GM23338 (cell line): ENCODE data around the gene NUDT6. TPM values are rescaled to one million over a fixed set of nuclear protein-coding genes. Genes with fewer than 3 reads are reported as not detected.

Experiments used
- ATAC-seq: fragments of 200-7000 bp; cut with Tn5 transposase; 3 replicates; pipeline ENCODE4 v1.9.1; 2020
- DNase-seq: peaks from one replicate; pipeline ENCODE4 v3.0.0-alpha.2; 2015; ENCODE audit warnings: low spot score
- H2AFZ ChIP-seq: fragments of 200-600 bp; sonication (generic); 2 replicates; pipeline ENCODE4 v1.8.0; 2016; ENCODE audit warnings: antibody characterized with exemption, mild to moderate bottlenecking, moderate library complexity
- H3F3A ChIP-seq: fragments of 200-600 bp; sonication (generic); replicated peaks from 2 replicates; pipeline ENCODE4 v1.8.0; 2017; ENCODE audit warnings: antibody characterized with exemption, mixed run types, low read depth
- H3K27ac ChIP-seq: fragments of 200-600 bp; sonication (generic); 2 replicates; pipeline ENCODE4 v1.6.1; 2016; ENCODE audit warnings: low read depth
- H3K27me3 ChIP-seq: fragments of 200-600 bp; sonication (generic); 2 replicates; pipeline ENCODE4 v1.8.0; 2016; ENCODE audit warnings: mild to moderate bottlenecking, mixed run types, moderate library complexity; ENCODE audit not compliant: insufficient read depth
- H3K36me3 ChIP-seq: fragments of 200-600 bp; sonication (generic); 2 replicates; pipeline ENCODE4 v1.8.0; 2016; ENCODE audit warnings: mild to moderate bottlenecking; ENCODE audit not compliant: insufficient read depth
- H3K4me1 ChIP-seq: fragments of 200-600 bp; sonication (generic); 2 replicates; pipeline ENCODE4 v1.8.0; 2016; ENCODE audit warnings: mild to moderate bottlenecking, moderate library complexity; ENCODE audit not compliant: insufficient read depth
- H3K4me2 ChIP-seq: fragments of 200-600 bp; sonication (generic); 2 replicates; pipeline ENCODE4 v1.7.1; 2017; ENCODE audit warnings: mixed run types
- H3K4me3 ChIP-seq: fragments of 200-600 bp; sonication (generic); 2 replicates; pipeline ENCODE4 v1.6.1; 2016; ENCODE audit warnings: mixed run types
- H3K79me2 ChIP-seq: fragments of 200-600 bp; sonication (generic); replicated peaks from 2 replicates; pipeline ENCODE4 v1.8.0; 2017; ENCODE audit warnings: mild to moderate bottlenecking; ENCODE audit not compliant: insufficient read depth
- H3K9me2 ChIP-seq: fragments of 200-600 bp; sonication (generic); 2 replicates; pipeline ENCODE4 v1.8.0; 2017; ENCODE audit not compliant: insufficient read depth
- H4K20me1 ChIP-seq: fragments of 200-600 bp; sonication (generic); replicated peaks from 2 replicates; pipeline ENCODE4 v1.8.0; 2017; ENCODE audit warnings: mild to moderate bottlenecking; ENCODE audit not compliant: insufficient read depth
- H3K27ac Mint-ChIP-seq: 2 replicates; pipeline ENCODE4 v1.8.0; 2020; ENCODE audit warnings: inconsistent platforms, mild to moderate bottlenecking, moderate library complexity, mixed read lengths
- H3K27me3 Mint-ChIP-seq: 3 replicates; pipeline ENCODE4 v1.8.0; 2022; ENCODE audit warnings: low read depth, mild to moderate bottlenecking, moderate library complexity, mixed read lengths, inconsistent platforms; ENCODE audit not compliant: insufficient read depth, poor library complexity
- H3K36me3 Mint-ChIP-seq: 3 replicates; pipeline ENCODE4 v1.8.0; 2021; ENCODE audit warnings: low read depth, mild to moderate bottlenecking, inconsistent platforms, moderate library complexity, mixed read lengths
- H3K4me1 Mint-ChIP-seq: 3 replicates; pipeline ENCODE4 v1.8.0; 2020; ENCODE audit warnings: mild to moderate bottlenecking, inconsistent platforms, mixed read lengths
- H3K4me3 Mint-ChIP-seq: 3 replicates; pipeline ENCODE4 v1.8.0; 2021; ENCODE audit warnings: moderate library complexity, mild to moderate bottlenecking, inconsistent platforms, mixed read lengths
- H3K9me3 Mint-ChIP-seq: 3 replicates; pipeline ENCODE4 v1.8.0; 2020; ENCODE audit warnings: moderate library complexity, mild to moderate bottlenecking, inconsistent platforms, mixed read lengths
- EZH2phosphoT487 ChIP-seq: fragments of 200-600 bp; sonication (generic); IDR thresholded peaks from one replicate; pipeline ENCODE4 v1.8.1; 2018; ENCODE audit warnings: antibody characterized with exemption; ENCODE audit not compliant: unreplicated experiment
- NANOG ChIP-seq: IDR thresholded peaks from 2 replicates; pipeline ENCODE4 v1.6.1; 2016; ENCODE audit warnings: antibody characterized with exemption, borderline replicate concordance
- POLR2AphosphoS5 ChIP-seq: IDR thresholded peaks from 2 replicates; pipeline ENCODE4 v1.6.1; 2016; ENCODE audit warnings: antibody characterized with exemption, low read depth
- polyA plus RNA-seq: library from polyadenylated mRNA; unstranded; fragments of >200 nt; fragmentation: Nextera tagmentation; extraction: Ambion mirVana; gene quantifications from 2 replicates; pipeline ENCODE4 v1.2.1, GENCODE V29; 2016
- total RNA-seq: library from RNA; depleted of rRNA; stranded (reverse); fragments of >200 nt; shearing (Covaris generic); gene quantifications from 2 replicates; pipeline ENCODE4 v1.2.3, GENCODE V29; 2014
- TF ChIP-seq, protein P1 (sequence below): fragments of 250-450 bp; sonication (Bioruptor Pico); IDR thresholded peaks from 2 replicates; pipeline ENCODE4 v1.5.0; 2020; ENCODE audit warnings: mild to moderate bottlenecking, moderate library complexity
- TF ChIP-seq, protein P2 (sequence below): IDR thresholded peaks from 2 replicates; pipeline ENCODE4 v1.6.1; 2016; ENCODE audit warnings: antibody characterized with exemption
- TF ChIP-seq, protein P3 (sequence below), 2 experiments: fragments of 200-600 bp in 1 of 2; sonication (generic) in 1 of 2; conservative IDR thresholded peaks; 2 replicates each; pipeline versions ENCODE4 v1.5.1 to v1.6.1; 2016 to 2017; ENCODE audit warnings: antibody characterized with exemption in 2 of 2, low read depth in 2 of 2, mild to moderate bottlenecking in 2 of 2, moderate library complexity in 1 of 2

NUDT6 gene
- total and polyA plus RNA-seq, 2 experiments from 2014 or later = 4.9 to 9.1 TPM

DNA sequence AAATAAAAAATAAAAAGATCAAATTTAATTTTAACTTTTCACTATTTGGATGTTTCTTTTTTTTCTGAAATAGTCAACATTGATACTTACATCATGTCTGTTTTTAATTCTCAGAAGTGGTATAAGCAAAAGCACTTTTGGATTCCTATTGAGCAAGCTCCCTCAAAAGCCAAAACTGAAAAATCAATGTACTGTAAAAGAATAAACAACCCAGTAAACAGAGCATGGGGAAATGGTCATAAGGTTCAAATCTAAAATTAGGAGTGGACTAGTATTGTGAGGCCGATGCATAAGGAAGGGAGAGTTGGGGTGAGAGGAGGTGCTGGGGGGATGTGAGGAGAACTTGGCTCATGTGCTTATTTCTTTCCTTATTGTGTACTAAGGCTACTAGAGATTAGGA lies 37.9 kb downstream of the NUDT6 start (continued):
- TF ChIP-seq, protein P1, sequence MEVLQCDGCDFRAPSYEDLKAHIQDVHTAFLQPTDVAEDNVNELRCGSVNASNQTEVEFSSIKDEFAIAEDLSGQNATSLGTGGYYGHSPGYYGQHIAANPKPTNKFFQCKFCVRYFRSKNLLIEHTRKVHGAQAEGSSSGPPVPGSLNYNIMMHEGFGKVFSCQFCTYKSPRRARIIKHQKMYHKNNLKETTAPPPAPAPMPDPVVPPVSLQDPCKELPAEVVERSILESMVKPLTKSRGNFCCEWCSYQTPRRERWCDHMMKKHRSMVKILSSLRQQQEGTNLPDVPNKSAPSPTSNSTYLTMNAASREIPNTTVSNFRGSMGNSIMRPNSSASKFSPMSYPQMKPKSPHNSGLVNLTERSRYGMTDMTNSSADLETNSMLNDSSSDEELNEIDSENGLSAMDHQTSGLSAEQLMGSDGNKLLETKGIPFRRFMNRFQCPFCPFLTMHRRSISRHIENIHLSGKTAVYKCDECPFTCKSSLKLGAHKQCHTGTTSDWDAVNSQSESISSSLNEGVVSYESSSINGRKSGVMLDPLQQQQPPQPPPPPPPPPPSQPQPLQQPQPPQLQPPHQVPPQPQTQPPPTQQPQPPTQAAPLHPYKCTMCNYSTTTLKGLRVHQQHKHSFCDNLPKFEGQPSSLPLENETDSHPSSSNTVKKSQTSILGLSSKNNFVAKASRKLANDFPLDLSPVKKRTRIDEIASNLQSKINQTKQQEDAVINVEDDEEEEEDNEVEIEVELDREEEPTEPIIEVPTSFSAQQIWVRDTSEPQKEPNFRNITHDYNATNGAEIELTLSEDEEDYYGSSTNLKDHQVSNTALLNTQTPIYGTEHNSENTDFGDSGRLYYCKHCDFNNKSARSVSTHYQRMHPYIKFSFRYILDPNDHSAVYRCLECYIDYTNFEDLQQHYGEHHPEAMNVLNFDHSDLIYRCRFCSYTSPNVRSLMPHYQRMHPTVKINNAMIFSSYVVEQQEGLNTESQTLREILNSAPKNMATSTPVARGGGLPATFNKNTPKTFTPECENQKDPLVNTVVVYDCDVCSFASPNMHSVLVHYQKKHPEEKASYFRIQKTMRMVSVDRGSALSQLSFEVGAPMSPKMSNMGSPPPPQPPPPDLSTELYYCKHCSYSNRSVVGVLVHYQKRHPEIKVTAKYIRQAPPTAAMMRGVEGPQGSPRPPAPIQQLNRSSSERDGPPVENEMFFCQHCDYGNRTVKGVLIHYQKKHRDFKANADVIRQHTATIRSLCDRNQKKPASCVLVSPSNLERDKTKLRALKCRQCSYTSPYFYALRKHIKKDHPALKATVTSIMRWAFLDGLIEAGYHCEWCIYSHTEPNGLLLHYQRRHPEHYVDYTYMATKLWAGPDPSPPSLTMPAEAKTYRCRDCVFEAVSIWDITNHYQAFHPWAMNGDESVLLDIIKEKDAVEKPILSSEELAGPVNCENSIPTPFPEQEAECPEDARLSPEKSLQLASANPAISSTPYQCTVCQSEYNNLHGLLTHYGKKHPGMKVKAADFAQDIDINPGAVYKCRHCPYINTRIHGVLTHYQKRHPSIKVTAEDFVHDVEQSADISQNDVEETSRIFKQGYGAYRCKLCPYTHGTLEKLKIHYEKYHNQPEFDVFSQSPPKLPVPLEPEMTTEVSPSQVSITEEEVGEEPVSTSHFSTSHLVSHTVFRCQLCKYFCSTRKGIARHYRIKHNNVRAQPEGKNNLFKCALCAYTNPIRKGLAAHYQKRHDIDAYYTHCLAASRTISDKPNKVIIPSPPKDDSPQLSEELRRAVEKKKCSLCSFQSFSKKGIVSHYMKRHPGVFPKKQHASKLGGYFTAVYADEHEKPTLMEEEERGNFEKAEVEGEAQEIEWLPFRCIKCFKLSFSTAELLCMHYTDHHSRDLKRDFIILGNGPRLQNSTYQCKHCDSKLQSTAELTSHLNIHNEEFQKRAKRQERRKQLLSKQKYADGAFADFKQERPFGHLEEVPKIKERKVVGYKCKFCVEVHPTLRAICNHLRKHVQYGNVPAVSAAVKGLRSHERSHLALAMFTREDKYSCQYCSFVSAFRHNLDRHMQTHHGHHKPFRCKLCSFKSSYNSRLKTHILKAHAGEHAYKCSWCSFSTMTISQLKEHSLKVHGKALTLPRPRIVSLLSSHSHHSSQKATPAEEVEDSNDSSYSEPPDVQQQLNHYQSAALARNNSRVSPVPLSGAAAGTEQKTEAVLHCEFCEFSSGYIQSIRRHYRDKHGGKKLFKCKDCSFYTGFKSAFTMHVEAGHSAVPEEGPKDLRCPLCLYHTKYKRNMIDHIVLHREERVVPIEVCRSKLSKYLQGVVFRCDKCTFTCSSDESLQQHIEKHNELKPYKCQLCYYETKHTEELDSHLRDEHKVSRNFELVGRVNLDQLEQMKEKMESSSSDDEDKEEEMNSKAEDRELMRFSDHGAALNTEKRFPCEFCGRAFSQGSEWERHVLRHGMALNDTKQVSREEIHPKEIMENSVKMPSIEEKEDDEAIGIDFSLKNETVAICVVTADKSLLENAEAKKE (CRISPR knock-in tag) = no peak
- TF ChIP-seq, protein P2, sequence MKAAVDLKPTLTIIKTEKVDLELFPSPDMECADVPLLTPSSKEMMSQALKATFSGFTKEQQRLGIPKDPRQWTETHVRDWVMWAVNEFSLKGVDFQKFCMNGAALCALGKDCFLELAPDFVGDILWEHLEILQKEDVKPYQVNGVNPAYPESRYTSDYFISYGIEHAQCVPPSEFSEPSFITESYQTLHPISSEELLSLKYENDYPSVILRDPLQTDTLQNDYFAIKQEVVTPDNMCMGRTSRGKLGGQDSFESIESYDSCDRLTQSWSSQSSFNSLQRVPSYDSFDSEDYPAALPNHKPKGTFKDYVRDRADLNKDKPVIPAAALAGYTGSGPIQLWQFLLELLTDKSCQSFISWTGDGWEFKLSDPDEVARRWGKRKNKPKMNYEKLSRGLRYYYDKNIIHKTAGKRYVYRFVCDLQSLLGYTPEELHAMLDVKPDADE = no peak
- TF ChIP-seq POLR2AphosphoS5 = no peak

DNA sequence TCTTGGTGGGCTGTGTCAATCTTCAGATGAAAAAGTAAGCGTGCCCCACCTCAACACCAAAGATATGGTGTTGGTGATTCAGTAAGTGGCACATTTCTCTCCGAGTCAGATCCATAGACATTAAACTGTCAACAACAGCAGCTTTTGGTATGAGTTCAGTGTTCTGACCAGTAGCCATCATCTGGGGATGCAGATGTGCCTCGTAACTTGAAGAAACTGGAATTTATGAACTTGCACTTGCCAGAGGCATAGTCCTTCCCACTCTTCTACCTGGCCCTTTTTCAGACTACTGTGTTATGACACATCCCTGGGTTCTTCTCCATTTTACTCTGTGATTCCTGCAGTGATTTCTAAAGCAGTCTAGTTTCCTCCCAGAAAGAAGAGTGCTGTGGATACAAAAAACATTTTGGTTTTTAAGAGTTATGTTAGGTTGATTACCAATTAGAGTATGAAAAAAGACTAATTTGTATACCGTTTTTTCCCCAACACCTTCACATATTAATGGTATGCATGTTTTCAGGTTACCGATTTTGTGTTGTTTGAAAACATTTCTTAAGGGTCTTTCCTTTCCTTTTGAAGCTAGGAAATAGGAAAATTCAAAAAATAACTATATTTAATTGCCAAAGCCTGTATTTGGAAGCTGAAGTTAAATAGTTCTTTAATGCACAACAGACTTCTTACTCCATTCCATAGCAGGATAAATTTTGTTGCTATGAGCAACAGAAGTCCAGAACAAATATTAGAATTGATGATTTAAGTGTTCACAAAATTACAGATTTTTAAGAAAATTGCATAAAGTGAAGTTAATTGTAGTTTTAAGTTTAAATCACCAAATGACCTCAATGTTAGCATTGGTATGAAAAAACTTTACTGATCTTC lies 39.3 kb downstream of the NUDT6 start:
- H3K4me3 Mint-ChIP-seq = no peak overlapping the region
- H4K20me1 ChIP-seq = peaks cover 12% of the 10 kb centered on the region
- peaks cover 47% of the 10 kb centered on the region for H3K36me3 ChIP-seq
- TF ChIP-seq, protein P3, sequence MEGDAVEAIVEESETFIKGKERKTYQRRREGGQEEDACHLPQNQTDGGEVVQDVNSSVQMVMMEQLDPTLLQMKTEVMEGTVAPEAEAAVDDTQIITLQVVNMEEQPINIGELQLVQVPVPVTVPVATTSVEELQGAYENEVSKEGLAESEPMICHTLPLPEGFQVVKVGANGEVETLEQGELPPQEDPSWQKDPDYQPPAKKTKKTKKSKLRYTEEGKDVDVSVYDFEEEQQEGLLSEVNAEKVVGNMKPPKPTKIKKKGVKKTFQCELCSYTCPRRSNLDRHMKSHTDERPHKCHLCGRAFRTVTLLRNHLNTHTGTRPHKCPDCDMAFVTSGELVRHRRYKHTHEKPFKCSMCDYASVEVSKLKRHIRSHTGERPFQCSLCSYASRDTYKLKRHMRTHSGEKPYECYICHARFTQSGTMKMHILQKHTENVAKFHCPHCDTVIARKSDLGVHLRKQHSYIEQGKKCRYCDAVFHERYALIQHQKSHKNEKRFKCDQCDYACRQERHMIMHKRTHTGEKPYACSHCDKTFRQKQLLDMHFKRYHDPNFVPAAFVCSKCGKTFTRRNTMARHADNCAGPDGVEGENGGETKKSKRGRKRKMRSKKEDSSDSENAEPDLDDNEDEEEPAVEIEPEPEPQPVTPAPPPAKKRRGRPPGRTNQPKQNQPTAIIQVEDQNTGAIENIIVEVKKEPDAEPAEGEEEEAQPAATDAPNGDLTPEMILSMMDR (conservative IDR thresholded peaks at IDR 0.05; ENCODE audit: low read depth in 2 of 2) = no peak
- TF ChIP-seq EZH2phosphoT487 (no peak), NANOG (no peak)

More for the DNA sequence above, 39.3 kb downstream of the NUDT6 start:
- Histone ChIP-seq H3K27me3 (no peaks in the 10 kb centered on the region), H3K9me2 (no peaks in the 10 kb centered on the region), H3F3A (peaks cover 34% of the 10 kb centered on the region), H3K4me3 (no peak overlapping the region), H3K4me1 (no peaks in the 10 kb centered on the region), H3K4me2 (no peak overlapping the region), H3K27ac (no peak overlapping the region; the same call in 1 of the 2 replicates), H3K79me2 (peaks cover 98% of the 10 kb centered on the region), H2AFZ (no peak overlapping the region)
- Mint-ChIP-seq H3K27ac (no peak overlapping the region), H3K27me3 (peaks cover 9% of the 10 kb centered on the region), H3K4me1 (no peaks in the 10 kb centered on the region; the same call in 2 of the 3 replicates), H3K9me3 (peaks cover 31% of the 10 kb centered on the region), H3K36me3 (peaks cover 87% of the 10 kb centered on the region)
- no peak for DNase-seq
- no peak for ATAC-seq
